Measurements from ENCODE around the gene DMGDH.

DMGDH gene

GRCh38 chr5:79069488-79070349, at the start of gene DMGDH, which contains the start of gene BHMT2:
Gene DMGDH (minus strand): TSS chr5:79069674. CDS start chr5:79069620, 54 bp downstream.
Gene BHMT2 (plus strand): TSS chr5:79069767. CDS start chr5:79069783, 16 bp downstream.
- no peak for TF ChIP-seq CTCF (IDR thresholded peaks at IDR 0.05; ENCODE audit: unreplicated experiment in 3 of 3)
- Mint-ChIP-seq H3K27me3 (ENCODE audit: low read depth) (no peaks in the 10 kb centered on the region), H3K4me1 (no peaks in the 10 kb centered on the region), H3K36me3 (ENCODE audit: low read depth) (peaks cover 3% of the 10 kb centered on the region), H3K9me3 (peaks cover 11% of the 10 kb centered on the region), H3K27ac (no peak within 1 kb of the TSS), H3K4me3 (no peak within 1 kb of the TSS)

- no peak for TF ChIP-seq CTCF (IDR thresholded peaks at IDR 0.05; ENCODE audit: unreplicated experiment in 3 of 3)
- peaks cover 3% of the 10 kb centered on the region for H3K36me3 Mint-ChIP-seq (ENCODE audit: low read depth)
- H3K4me3 Mint-ChIP-seq = peak overlapping the region; percentile 72 to 84 (median 78)
- H3K4me1 Mint-ChIP-seq = no peaks in the 10 kb centered on the region
- H3K9me3 Mint-ChIP-seq = no peaks in the 10 kb centered on the region
- peaks cover 84% of the 10 kb centered on the region for H3K27me3 Mint-ChIP-seq (ENCODE audit: low read depth)
- H3K27ac Mint-ChIP-seq = no peak overlapping the region
Measured at GRCh38 chr5:79112703-79113058, 43.2 kb upstream of the DMGDH start.

GRCh38 chr5:79111960-79112702, 42.7 kb upstream of the DMGDH start:
- H3K9me3 Mint-ChIP-seq = no peaks in the 10 kb centered on the region
- peaks cover 89% of the 10 kb centered on the region for H3K27me3 Mint-ChIP-seq (ENCODE audit: low read depth)
- H3K36me3 Mint-ChIP-seq (ENCODE audit: low read depth) = peaks cover 3% of the 10 kb centered on the region
- no peak for TF ChIP-seq CTCF (IDR thresholded peaks at IDR 0.05; ENCODE audit: unreplicated experiment in 3 of 3)
- H3K27ac Mint-ChIP-seq = no peak overlapping the region
- H3K4me3 Mint-ChIP-seq = peak overlapping the region; percentile 72 to 84 (median 78)
- no peaks in the 10 kb centered on the region for H3K4me1 Mint-ChIP-seq

GRCh38 chr5:79111387-79111959, 42.0 kb upstream of the DMGDH start, which contains the start of gene BHMT:
Gene BHMT (plus strand): TSS chr5:79111809. CDS start chr5:79111886, 77 bp downstream.
- Mint-ChIP-seq H3K36me3 (ENCODE audit: low read depth) (peaks cover 3% of the 10 kb centered on the region), H3K9me3 (no peaks in the 10 kb centered on the region), H3K4me1 (no peaks in the 10 kb centered on the region), H3K27ac (no peak within 1 kb of the TSS), H3K27me3 (ENCODE audit: low read depth) (peaks cover 90% of the 10 kb centered on the region), H3K4me3 (peak within 1 kb of the TSS; percentile 72 to 84 (median 78))
- no peak for TF ChIP-seq CTCF (IDR thresholded peaks at IDR 0.05; ENCODE audit: unreplicated experiment in 3 of 3)

GRCh38 chr5:79109527-79110492, 40.3 kb upstream of the DMGDH start:
- H3K27ac Mint-ChIP-seq = no peak overlapping the region
- no peaks in the 10 kb centered on the region for H3K4me1 Mint-ChIP-seq
- H3K9me3 Mint-ChIP-seq = no peaks in the 10 kb centered on the region
- H3K36me3 Mint-ChIP-seq (ENCODE audit: low read depth) = peaks cover 3% of the 10 kb centered on the region
- H3K4me3 Mint-ChIP-seq = no peak overlapping the region
- peaks cover 82% of the 10 kb centered on the region for H3K27me3 Mint-ChIP-seq (ENCODE audit: low read depth)
- peak in 2 of 3 experiments; percentile 31 to 49 for TF ChIP-seq CTCF (IDR thresholded peaks at IDR 0.05; ENCODE audit: unreplicated experiment in 3 of 3)
